Suppressor macrophage (primary cell): ENCODE measurements around the gene OPN5.

ENCODE experiments used
- DNase-seq, 4 experiments: peaks; one replicate each; pipeline ENCODE4 v3.0.0-alpha.2; 2020 to 2022

OPN5 gene

GRCh38 chr6:47865206-47865605 is 83.4 kb downstream of the OPN5 start:
- DNase-seq, result no peak

- DNase-seq, result no peak
Observed at GRCh38 chr6:47875593-47875992, 93.8 kb downstream of the OPN5 start.
